SK-N-SH treated with all-trans-retinoic acid at 6 μM for 48 hours (cell line): ENCODE results near the gene ALDH6A1.

Experiments
- ATAC-seq: fragments of 200-7000 bp; cut with Tn5 transposase; 3 replicates; pipeline ENCODE4 v1.9.1; 2020; ENCODE audit warnings: mild to moderate bottlenecking, moderate library complexity
- ARNTL ChIP-seq: fragments of 450-650 bp; formaldehyde crosslinking; IDR thresholded peaks from 2 replicates; pipeline ENCODE4 v1.5.0; 2020; ENCODE audit warnings: low read depth, mild to moderate bottlenecking, moderate library complexity, borderline replicate concordance
- BACH2 ChIP-seq: fragments of 250-450 bp; sonication (Bioruptor Pico); IDR thresholded peaks from 2 replicates; pipeline ENCODE4 v1.9.0; 2021; ENCODE audit warnings: mild to moderate bottlenecking, borderline replicate concordance
- CREB5 ChIP-seq: fragments of 250-450 bp; sonication (Bioruptor Pico); IDR thresholded peaks from 2 replicates; pipeline ENCODE4 v1.5.1; 2020; ENCODE audit warnings: low read depth, mild to moderate bottlenecking, moderate library complexity
- CSDC2 ChIP-seq: fragments of 250-450 bp; sonication (Bioruptor Pico); IDR thresholded peaks from 2 replicates; pipeline ENCODE4 v1.5.0; 2020; ENCODE audit warnings: mild to moderate bottlenecking, moderate library complexity
- CSRNP3 ChIP-seq: fragments of 250-450 bp; sonication (Bioruptor Pico); IDR thresholded peaks from 2 replicates; pipeline ENCODE4 v1.5.1; 2021; ENCODE audit warnings: mild to moderate bottlenecking, moderate library complexity
- ESRRG ChIP-seq: fragments of 250-450 bp; sonication (Bioruptor Pico); IDR thresholded peaks from 2 replicates; pipeline ENCODE4 v1.6.1; 2021; ENCODE audit warnings: mild to moderate bottlenecking
- GLIS3 ChIP-seq: fragments of 250-450 bp; sonication (Bioruptor Pico); IDR thresholded peaks from 2 replicates; pipeline ENCODE4 v1.5.0; 2020; ENCODE audit warnings: mild to moderate bottlenecking, moderate library complexity
- ISL1 ChIP-seq: fragments of 250-450 bp; sonication (Bioruptor Pico); IDR thresholded peaks from 2 replicates; pipeline ENCODE4 v2.1.2; 2022; ENCODE audit warnings: mild to moderate bottlenecking, moderate library complexity
- PATZ1 ChIP-seq: fragments of 250-450 bp; sonication (Bioruptor Pico); IDR thresholded peaks from 2 replicates; pipeline ENCODE4 v1.8.0; 2020; ENCODE audit warnings: mild to moderate bottlenecking, moderate library complexity, borderline replicate concordance
- POU6F1 ChIP-seq: fragments of 250-450 bp; sonication (Bioruptor Pico); IDR thresholded peaks from 2 replicates; pipeline ENCODE4 v1.8.0; 2021; ENCODE audit warnings: low read depth, mild to moderate bottlenecking, moderate library complexity, borderline replicate concordance
- PPARA ChIP-seq: fragments of 250-450 bp; sonication (Bioruptor Pico); IDR thresholded peaks from 2 replicates; pipeline ENCODE4 v1.5.0; 2020; ENCODE audit warnings: mild to moderate bottlenecking, borderline replicate concordance
- RARB ChIP-seq: fragments of 250-450 bp; sonication (Bioruptor Pico); IDR thresholded peaks from 2 replicates; pipeline ENCODE4 v1.8.0; 2021; ENCODE audit warnings: mild to moderate bottlenecking, moderate library complexity
- SNAI2 ChIP-seq: fragments of 250-450 bp; sonication (Bioruptor Pico); IDR thresholded peaks from 2 replicates; pipeline ENCODE4 v1.5.0; 2020; ENCODE audit warnings: mild to moderate bottlenecking, moderate library complexity
- TCF4 ChIP-seq: fragments of 250-450 bp; sonication (Bioruptor Pico); IDR thresholded peaks from 2 replicates; pipeline ENCODE4 v1.8.0; 2021; ENCODE audit warnings: mild to moderate bottlenecking, moderate library complexity, borderline replicate concordance
- TOX ChIP-seq: fragments of 250-450 bp; sonication (Bioruptor Pico); IDR thresholded peaks from 2 replicates; pipeline ENCODE4 v1.8.0; 2021; ENCODE audit warnings: mild to moderate bottlenecking, moderate library complexity, borderline replicate concordance
- TSHZ2 ChIP-seq: fragments of 250-450 bp; sonication (Bioruptor Pico); IDR thresholded peaks from 2 replicates; pipeline ENCODE4 v1.5.0; 2020; ENCODE audit warnings: mild to moderate bottlenecking, moderate library complexity
- ZC3H10 ChIP-seq: fragments of 250-450 bp; sonication (Bioruptor Pico); IDR thresholded peaks from 2 replicates; pipeline ENCODE4 v1.5.1; 2021; ENCODE audit warnings: mild to moderate bottlenecking, moderate library complexity
- ZFP30 ChIP-seq: fragments of 450-650 bp; formaldehyde crosslinking; IDR thresholded peaks from 2 replicates; pipeline ENCODE4 v1.5.0; 2022; ENCODE audit warnings: mild to moderate bottlenecking, moderate library complexity
- ZNF565 ChIP-seq: fragments of 450-650 bp; formaldehyde crosslinking; conservative IDR thresholded peaks from 2 replicates; pipeline ENCODE4 v1.5.0; 2020; ENCODE audit warnings: low read depth, mild to moderate bottlenecking, moderate library complexity
- ZNF70 ChIP-seq: fragments of 450-650 bp; formaldehyde crosslinking; IDR thresholded peaks from 2 replicates; pipeline ENCODE4 v1.5.0; 2020; ENCODE audit warnings: mild to moderate bottlenecking, moderate library complexity
- ZNF8 ChIP-seq: fragments of 450-650 bp; formaldehyde crosslinking; IDR thresholded peaks from 2 replicates; pipeline ENCODE4 v1.5.0; 2020; ENCODE audit warnings: mild to moderate bottlenecking, moderate library complexity

ALDH6A1 gene

GRCh38 chr14:74081491-74081890 lies 2.8 kb downstream of the ALDH6A1 start:
- ATAC-seq = no peak
- TF ChIP-seq POU6F1 (no peak), ZNF565 (no peak), TSHZ2 (CRISPR knock-in tag) (no peak), TOX (CRISPR knock-in tag) (no peak), ISL1 (no peak), CSRNP3 (CRISPR knock-in tag) (no peak), ZNF70 (CRISPR knock-in tag) (no peak), ZFP30 (CRISPR knock-in tag) (no peak), PPARA (CRISPR knock-in tag) (no peak), TCF4 (no peak), CREB5 (CRISPR knock-in tag) (no peak), ARNTL (CRISPR knock-in tag) (no peak), CSDC2 (CRISPR knock-in tag) (no peak)

GRCh38 chr14:74080820-74081460 lies 3.3 kb downstream of the ALDH6A1 start:
- ATAC-seq = no peak
- TF ChIP-seq BACH2 (CRISPR knock-in tag) (no peak), ZFP30 (CRISPR knock-in tag) (no peak), ARNTL (CRISPR knock-in tag) (no peak), TOX (CRISPR knock-in tag) (no peak), RARB (CRISPR knock-in tag) (no peak), ZC3H10 (no peak), GLIS3 (no peak), ESRRG (CRISPR knock-in tag) (no peak), PPARA (CRISPR knock-in tag) (no peak), ZNF70 (CRISPR knock-in tag) (no peak), CSRNP3 (CRISPR knock-in tag) (no peak), TSHZ2 (CRISPR knock-in tag) (no peak), PATZ1 (CRISPR knock-in tag) (no peak), TCF4 (no peak), ZNF565 (no peak), ZNF8 (CRISPR knock-in tag) (no peak), SNAI2 (CRISPR knock-in tag) (no peak), POU6F1 (no peak), CREB5 (CRISPR knock-in tag) (no peak), CSDC2 (CRISPR knock-in tag) (no peak)
